ENCODE data around the gene CNMD.
"Not testable (repeated sequence)": the region's sequence is repeated elsewhere in the genome, so short reads cannot be mapped to it uniquely, and the experiment has no call there.

Gene CNMD

DNA sequence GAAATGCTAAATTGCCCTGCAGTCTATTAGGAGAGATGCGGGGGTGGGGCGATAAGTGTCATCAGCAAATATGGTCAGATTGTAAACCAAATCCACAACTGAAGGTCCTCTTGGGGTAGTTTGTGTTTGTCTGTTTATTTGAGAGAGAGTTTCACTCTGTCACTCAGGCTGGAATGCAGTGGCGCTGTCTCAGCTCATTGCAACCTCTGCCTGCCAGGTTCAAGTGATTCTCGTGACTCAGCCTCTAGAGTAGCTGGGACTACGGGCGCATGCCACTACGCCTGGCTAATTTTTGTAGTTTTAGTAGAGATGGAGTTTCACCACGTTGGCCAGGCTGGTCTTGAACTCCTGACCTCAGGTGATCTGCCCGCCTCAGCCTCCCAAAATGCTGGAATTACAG is 53.8 kb downstream of the CNMD start:
- peaks cover 22% of the 10 kb centered on the region for H3K36me3 Mint-ChIP-seq
- H3K9me3 Mint-ChIP-seq (ENCODE audit: low read depth); H3K4me3 Mint-ChIP-seq; H3K27ac Mint-ChIP-seq; H3K27me3 Mint-ChIP-seq; H3K4me1 Mint-ChIP-seq (ENCODE audit: low read depth): not testable (repeated sequence)

DNA sequence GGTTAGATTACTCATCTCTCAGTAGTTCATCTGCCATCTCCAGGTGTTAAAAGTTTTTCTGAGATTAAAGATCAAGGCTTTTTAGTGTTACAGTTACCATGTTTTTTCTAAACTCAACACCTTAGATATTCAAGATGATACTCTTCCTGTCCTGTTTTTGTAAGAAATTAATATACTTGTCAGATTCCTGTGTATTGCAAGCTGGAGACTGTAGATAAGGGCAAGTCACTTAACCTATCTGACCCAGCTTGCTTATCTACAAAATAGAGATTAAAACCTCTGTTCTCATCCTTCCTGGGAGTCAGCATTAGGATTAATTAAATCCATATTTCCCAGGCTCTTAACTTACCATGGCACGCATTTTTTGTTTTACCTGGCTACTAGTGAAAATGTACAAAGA is 61.8 kb downstream of the CNMD start:
- Mint-ChIP-seq H3K36me3 (peaks cover 8% of the 10 kb centered on the region), H3K27ac (no peak overlapping the region), H3K4me1 (ENCODE audit: low read depth) (peaks cover 9% of the 10 kb centered on the region), H3K27me3 (no peaks in the 10 kb centered on the region), H3K9me3 (ENCODE audit: low read depth) (no peaks in the 10 kb centered on the region), H3K4me3 (no peak overlapping the region)

DNA sequence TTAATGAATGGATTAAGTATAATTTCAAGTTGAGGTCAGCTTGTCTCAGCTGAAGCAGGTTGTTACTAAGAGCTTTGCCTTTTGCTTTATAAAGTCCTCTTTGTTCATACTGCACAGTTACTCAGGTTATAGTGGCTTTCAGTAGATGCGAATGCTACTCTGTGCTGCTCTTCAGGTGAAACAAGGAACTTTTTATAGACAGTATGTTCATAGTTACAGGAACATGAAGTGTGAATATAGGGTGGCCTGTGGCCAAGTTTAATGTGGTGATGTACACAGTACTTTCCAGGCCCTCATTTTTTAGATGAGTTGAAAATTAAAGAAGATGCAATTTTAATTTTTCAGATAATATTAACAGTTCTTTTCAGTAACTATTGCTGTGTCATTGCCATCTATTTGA is 66.2 kb downstream of the CNMD start:
- no peaks in the 10 kb centered on the region for H3K9me3 Mint-ChIP-seq (ENCODE audit: low read depth)
- peaks cover 13% of the 10 kb centered on the region for H3K4me1 Mint-ChIP-seq (ENCODE audit: low read depth)
- no peaks in the 10 kb centered on the region for H3K36me3 Mint-ChIP-seq

DNA sequence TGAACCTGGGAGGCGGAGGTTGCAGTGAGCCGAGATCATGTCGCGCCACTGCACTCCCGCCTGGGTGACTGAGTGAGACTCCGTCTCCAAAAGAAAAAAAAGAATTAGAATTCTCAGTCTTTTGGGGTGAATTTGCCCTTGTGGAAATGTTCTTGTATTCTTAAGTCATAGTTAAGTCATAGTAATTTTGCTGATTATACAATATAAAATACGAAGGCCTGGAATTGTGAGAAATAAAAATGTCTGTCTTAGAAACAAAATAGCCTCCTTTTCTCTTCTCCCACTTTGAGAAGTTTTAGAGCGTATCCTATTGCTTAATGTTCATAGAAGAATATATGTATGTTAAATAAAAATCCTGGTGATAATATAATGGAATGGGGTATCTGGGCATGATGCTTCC is 68.9 kb downstream of the CNMD start:
- Mint-ChIP-seq H3K36me3 (peaks cover 4% of the 10 kb centered on the region), H3K4me1 (ENCODE audit: low read depth) (peaks cover 10% of the 10 kb centered on the region), H3K27me3 (no peaks in the 10 kb centered on the region), H3K27ac (no peak overlapping the region), H3K4me3 (no peak overlapping the region), H3K9me3 (ENCODE audit: low read depth) (no peaks in the 10 kb centered on the region)

More for the DNA sequence above, 66.2 kb downstream of the CNMD start:
- no peak overlapping the region for H3K4me3 Mint-ChIP-seq
- H3K27me3 Mint-ChIP-seq = no peaks in the 10 kb centered on the region
- no peak overlapping the region for H3K27ac Mint-ChIP-seq

DNA sequence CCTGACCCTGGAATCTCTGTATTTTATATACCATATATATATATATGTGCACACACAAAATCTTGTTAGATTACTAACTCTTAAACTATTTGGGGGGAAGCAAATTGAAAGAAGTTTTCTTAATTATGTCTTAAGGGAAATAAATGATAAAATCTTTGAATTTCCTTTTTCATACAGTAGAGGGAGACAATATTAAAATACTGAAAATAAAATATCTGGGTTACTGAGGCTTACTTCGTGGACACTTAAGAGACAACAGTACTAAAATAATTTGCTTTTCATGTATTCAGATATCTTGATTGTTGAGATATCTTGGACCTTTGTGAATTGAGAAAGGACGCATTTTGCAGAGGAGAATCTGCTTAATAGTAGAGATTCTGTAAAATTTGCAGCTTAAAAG is 69.9 kb downstream of the CNMD start:
- Mint-ChIP-seq H3K36me3 (peaks cover 4% of the 10 kb centered on the region), H3K27ac (no peak overlapping the region), H3K4me1 (ENCODE audit: low read depth) (peaks cover 8% of the 10 kb centered on the region), H3K9me3 (ENCODE audit: low read depth) (no peaks in the 10 kb centered on the region), H3K27me3 (no peaks in the 10 kb centered on the region), H3K4me3 (no peak overlapping the region)

DNA sequence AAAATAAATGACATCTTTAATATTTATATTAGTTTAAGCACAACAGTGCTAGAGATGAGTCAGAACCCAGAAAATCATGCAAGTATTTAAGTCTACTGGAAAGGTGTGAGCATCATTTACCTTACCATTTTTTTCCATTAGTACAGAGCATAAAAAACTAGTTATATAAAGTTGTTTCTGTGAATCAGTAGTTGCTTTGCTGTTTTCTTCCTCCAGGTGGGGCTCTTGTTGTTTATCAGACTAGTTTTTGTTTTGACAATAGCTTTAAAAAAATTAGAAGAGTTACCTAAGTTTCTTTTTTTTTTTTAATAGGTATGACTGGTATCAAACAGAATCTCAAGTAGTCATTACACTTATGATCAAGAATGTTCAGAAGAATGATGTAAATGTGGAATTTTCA is 74.3 kb downstream of the CNMD start:
- peaks cover 9% of the 10 kb centered on the region for H3K36me3 Mint-ChIP-seq
- peak overlapping the region; percentile 41 for H3K27ac Mint-ChIP-seq
- peaks cover 7% of the 10 kb centered on the region for H3K4me1 Mint-ChIP-seq (ENCODE audit: low read depth)
- no peaks in the 10 kb centered on the region for H3K27me3 Mint-ChIP-seq
- H3K9me3 Mint-ChIP-seq (ENCODE audit: low read depth) = no peaks in the 10 kb centered on the region
- H3K4me3 Mint-ChIP-seq = no peak overlapping the region

DNA sequence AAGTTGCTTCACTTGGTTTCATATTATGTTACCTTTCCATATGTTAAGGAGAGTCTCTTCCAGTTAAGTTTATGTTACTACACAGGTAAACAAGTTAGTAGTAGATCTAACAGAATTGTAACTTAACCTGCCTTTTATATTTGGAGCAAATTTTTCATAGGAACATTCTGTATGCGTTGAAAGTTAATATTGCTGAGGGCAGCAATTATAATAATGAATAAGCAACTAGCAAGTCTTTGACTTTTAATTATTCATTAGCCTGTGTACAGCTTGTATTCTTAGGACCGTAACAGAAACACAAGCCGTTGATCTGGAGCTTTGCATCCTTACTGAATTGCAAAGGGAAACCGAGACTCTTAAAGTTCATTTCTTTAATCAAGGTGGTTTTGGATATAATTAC is 75.3 kb downstream of the CNMD start:
- Mint-ChIP-seq H3K27ac (peak overlapping the region; percentile 16), H3K4me1 (ENCODE audit: low read depth) (peaks cover 7% of the 10 kb centered on the region), H3K4me3 (no peak overlapping the region), H3K27me3 (no peaks in the 10 kb centered on the region), H3K9me3 (ENCODE audit: low read depth) (no peaks in the 10 kb centered on the region), H3K36me3 (peaks cover 11% of the 10 kb centered on the region)

DNA sequence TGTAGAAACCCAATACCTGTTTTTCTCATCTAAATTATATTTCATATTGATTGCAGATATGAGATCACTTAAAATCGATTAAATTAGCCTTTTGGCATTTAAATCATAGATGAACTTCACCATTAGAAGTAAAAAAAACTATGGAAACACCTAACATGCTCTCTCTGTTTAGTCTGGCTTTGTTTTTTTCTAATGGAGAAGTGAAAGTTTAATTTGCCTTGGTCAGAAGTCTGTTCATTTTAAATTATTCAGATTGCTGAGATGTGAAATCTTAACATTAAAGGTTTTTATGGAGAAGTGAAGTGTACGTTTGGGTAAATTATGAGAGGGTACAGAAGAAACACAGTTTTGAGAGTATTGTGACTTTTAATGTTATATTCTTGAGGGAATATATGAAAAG is 80.3 kb downstream of the CNMD start:
- Mint-ChIP-seq H3K9me3 (ENCODE audit: low read depth) (no peaks in the 10 kb centered on the region), H3K4me3 (no peak overlapping the region), H3K4me1 (ENCODE audit: low read depth) (no peaks in the 10 kb centered on the region), H3K27ac (no peak overlapping the region), H3K27me3 (no peaks in the 10 kb centered on the region), H3K36me3 (peaks cover 9% of the 10 kb centered on the region)
